ENCODE measurements around the gene ELL.
A peak's percentile ranks its signal among the peaks of the same experiment; 100 is the strongest.

- TF ChIP-seq CTCF (IDR thresholded peaks at IDR 0.05) (no peak), EP300 (IDR thresholded peaks at IDR 0.05) (no peak), POLR2AphosphoS5 (IDR thresholded peaks at IDR 0.05) (peak in 1 of 2 donors; percentile 53), POLR2A (IDR thresholded peaks at IDR 0.05; ENCODE audit: low read depth) (no peak)
Measured at GRCh38 chr19:18513868-18514267, 8.0 kb downstream of the ELL start.
